ENCODE data around the gene RPS21. TPM values are rescaled to one million over a fixed set of nuclear protein-coding genes. Genes with fewer than 3 reads are reported as not detected.

The RPS21 gene
- total and polyA plus RNA-seq, 2 of the 13 experiments (the other 11 are each of a cell fraction or from before 2014, with no cell fraction given): 2,647 to 11,063 TPM

- TF ChIP-seq ZNF407 (CRISPR knock-in tag; IDR thresholded peaks at IDR 0.05; ENCODE audit: not compliant biosample characterization) (no peak), NFATC3 (CRISPR knock-in tag; IDR thresholded peaks at IDR 0.05) (peak; percentile 88; the same call in 1 of the 2 replicates), ZNF724P (CRISPR knock-in tag; IDR thresholded peaks at IDR 0.05; ENCODE audit: borderline replicate concordance) (0 out of 2 replicates have a peak, but pooled peaks have one; percentile 1), HBP1 (CRISPR knock-in tag; IDR thresholded peaks at IDR 0.05; ENCODE audit: low read depth) (0 out of 2 replicates have a peak, but pooled peaks have one; percentile 7), FOXM1 (CRISPR knock-in tag; IDR thresholded peaks at IDR 0.05) (no peak), GMEB2 (CRISPR knock-in tag; IDR thresholded peaks at IDR 0.05; ENCODE audit: low read depth) (no peak), HIVEP1 (CRISPR knock-in tag; IDR thresholded peaks at IDR 0.05) (no peak; the same call in 1 of the 2 replicates), MXD3 (CRISPR knock-in tag; IDR thresholded peaks at IDR 0.05) (peak; percentile 61; the same call in 1 of the 2 replicates), ZKSCAN1 (IDR thresholded peaks at IDR 0.05; ENCODE audit: low read length) (no peak), SIX4 (CRISPR knock-in tag; IDR thresholded peaks at IDR 0.05) (0 out of 2 replicates have a peak, but pooled peaks have one; percentile 26), ZBTB20 (CRISPR knock-in tag; IDR thresholded peaks at IDR 0.05; ENCODE audit: borderline replicate concordance, low read depth) (no peak), ZNF552 (CRISPR knock-in tag; IDR thresholded peaks at IDR 0.05; ENCODE audit: borderline replicate concordance) (no peak), ZNF841 (CRISPR knock-in tag; IDR thresholded peaks at IDR 0.05; ENCODE audit: borderline replicate concordance) (no peak), THAP7 (CRISPR knock-in tag; IDR thresholded peaks at IDR 0.05) (peak; percentile 70; the same call in 1 of the 2 replicates), ZNF207 (IDR thresholded peaks at IDR 0.05; ENCODE audit: borderline replicate concordance) (no peak), EED (CRISPR knock-in tag; IDR thresholded peaks at IDR 0.05) (peak; percentile 97; the same call in 1 of the 2 replicates), ZNF354B (CRISPR knock-in tag; IDR thresholded peaks at IDR 0.05) (peak; percentile 73; the same call in 1 of the 2 replicates)
Measured at GRCh38 chr20:62411479-62412193, 24.7 kb downstream of the RPS21 start (continued).

All from HepG2 (cell line).